ENCODE results near the gene TSPAN17.
A peak's percentile ranks its signal among the peaks of the same experiment; 100 is the strongest.
"Not testable (repeated sequence)": the region's sequence is repeated elsewhere in the genome, so short reads cannot be mapped to it uniquely, and the experiment has no call there.

Gene TSPAN17, protein sequence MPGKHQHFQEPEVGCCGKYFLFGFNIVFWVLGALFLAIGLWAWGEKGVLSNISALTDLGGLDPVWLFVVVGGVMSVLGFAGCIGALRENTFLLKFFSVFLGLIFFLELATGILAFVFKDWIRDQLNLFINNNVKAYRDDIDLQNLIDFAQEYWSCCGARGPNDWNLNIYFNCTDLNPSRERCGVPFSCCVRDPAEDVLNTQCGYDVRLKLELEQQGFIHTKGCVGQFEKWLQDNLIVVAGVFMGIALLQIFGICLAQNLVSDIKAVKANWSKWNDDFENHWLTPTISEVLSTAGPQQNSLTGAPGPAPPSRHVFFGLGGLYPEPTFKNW

DNA sequence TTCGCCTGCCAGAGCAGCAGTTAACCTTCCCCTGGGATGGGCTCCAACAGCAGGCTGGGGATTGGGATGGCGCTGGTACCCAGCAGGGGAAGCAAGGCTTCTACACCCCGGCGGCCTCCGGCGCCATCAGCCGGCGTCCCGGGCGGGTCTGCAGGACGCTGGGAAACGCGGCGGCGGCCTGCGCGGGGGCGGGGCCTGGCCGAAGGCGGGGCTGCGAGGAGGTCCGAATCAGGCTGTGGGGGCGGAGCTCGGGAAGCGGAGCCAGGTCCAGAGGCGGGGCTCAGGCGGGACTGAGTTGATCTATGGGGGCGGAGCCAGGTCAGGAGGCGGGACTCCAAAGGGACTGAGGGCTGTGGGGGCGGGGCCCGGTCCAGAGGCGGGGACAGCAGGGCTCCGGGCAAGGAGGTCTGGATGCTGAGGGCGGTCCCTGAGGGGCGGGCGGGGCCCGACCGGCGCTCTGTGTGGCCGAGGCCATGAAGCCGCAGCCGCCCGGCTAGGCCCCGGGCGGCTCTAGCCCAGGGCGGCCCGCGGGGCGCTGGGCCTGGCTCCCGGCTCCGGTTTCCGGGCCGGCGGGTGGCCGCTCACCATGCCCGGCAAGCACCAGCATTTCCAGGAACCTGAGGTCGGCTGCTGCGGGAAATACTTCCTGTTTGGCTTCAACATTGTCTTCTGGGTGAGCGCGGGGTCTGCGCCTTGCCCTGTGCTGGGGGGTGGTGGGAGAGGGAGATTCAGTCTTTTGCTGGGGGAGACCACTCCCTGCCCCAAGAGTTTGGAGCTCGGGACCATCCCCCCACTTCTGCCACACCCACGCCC, at the start of gene TSPAN17:
TSPAN17 (plus strand) TSS at position 455 of the 813 bp plus-strand sequence; CDS start at position 587, 132 bp downstream.
- peak; percentile 94 to 95 for DNase-seq

DNA sequence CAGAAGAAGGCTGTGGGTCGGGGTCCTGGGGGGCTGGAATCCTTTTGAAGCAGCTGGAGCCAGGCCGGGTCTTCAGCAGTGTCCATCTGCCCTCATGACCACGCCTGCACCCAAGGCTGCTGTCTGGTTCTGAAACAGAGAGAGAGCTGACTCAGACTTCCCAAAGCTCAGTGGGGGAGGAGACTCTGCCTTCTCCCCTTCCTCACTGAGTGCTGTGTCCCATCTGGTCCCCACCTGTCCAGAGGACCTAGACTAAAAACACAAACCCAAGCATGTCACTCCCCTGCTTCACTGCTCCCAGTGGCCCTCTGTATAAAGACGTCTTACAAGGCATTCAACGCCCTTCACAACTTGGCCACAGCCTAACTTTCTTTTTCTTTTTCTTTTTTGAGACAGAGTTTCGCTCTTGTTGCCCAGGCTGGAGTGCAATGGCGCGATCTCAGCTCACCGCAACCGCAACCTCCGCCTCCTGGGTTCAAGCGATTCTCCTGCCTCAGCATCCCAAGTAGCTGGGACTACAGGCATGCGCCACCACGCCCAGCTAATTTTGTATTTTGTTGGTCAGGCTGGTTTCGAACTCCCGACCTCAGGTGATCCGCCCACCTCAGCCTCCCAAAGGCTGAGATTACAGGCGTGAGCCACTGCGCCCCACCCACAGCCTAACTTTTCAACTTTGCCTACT, 47.4 kb upstream of the TSPAN17 start:
- DNase-seq = not testable (repeated sequence)

DNA sequence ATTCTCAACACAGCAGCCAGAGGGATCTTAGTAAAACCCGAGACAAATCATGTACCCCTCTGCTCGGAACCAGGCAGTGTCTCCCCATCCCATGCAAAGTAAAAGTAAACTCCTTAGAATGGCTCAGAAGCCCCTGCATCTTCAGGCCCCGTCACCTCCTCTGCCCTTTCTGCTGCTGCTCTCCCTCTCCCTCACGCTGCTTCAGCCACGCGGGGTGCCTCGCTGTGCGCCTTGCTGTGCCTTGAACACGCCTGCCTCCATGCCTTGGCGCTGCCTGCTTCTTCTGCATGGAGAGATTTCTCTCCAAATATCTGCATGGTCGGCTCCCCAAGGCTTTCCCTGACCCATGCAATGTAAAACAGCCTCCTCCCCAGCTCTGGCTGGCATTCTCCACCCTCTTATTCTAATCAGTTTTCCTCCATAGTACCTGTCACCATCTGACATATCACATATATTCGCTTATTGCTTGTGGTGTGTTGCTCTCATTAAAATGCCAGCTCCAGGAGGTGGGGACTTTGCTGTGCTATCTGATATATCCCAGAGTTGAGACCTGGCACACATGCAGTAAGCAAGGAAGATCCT, 45.3 kb upstream of the TSPAN17 start:
- no peak for DNase-seq

DNA sequence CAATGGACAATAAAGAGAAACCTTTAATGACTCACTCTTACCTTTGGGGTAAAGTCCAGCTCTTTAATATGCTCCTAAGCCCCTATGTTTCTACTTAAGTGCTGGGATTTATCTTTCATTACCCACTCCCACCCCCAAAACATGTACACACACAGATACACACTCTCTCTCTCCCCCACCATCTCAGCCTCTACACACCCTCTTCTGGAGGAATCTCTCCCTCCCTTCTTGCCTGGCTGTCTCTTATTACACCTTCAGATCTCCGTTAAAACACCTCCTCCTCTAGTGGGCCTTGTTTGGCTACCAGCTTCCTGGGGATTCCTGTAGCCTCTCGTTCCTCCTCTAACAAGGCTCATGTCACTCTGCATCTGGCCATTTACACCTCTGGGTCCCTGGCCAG, 44.2 kb upstream of the TSPAN17 start:
- no peak for DNase-seq

DNA sequence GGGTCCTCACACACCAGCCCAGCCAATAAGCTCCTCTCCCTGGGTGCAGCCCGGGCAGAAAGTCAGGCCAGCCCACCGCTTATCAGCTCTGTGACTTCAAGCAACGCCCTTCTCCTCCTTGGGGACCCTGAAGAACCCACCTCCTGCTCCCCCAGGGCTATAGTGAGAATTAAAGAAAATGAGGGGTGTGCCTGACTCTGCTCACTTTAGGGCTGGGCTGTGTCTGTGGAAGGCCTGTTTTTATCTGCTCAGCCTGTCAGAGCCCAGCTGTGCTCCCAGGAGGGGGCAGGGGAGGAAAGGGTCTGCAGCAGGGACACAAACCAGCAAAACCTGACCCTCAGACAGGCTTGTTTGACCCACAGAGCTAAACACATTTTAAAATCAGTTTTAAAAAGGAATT, 41.3 kb upstream of the TSPAN17 start:
- DNase-seq = no peak

DNA sequence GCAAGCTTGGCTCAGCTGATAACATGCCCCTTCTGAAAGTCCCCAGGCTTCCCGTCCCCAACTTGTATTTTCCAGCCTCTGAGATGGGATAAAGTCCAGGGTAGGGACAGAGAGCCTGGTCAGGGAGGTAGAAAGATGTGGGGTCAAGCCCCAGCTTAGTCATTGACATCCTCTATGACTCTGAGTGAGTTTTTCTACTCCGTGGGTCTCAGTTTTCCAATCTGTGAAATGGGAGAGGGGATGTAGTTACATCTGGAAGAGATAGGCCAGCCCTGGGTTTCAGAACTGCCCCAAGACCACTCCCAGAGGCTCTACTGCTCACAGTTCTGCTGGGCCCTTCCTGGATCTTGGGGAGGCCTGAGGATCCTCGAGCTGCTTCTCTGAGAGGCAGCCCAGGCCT, 40.4 kb upstream of the TSPAN17 start:
- DNase-seq = no peak

DNA sequence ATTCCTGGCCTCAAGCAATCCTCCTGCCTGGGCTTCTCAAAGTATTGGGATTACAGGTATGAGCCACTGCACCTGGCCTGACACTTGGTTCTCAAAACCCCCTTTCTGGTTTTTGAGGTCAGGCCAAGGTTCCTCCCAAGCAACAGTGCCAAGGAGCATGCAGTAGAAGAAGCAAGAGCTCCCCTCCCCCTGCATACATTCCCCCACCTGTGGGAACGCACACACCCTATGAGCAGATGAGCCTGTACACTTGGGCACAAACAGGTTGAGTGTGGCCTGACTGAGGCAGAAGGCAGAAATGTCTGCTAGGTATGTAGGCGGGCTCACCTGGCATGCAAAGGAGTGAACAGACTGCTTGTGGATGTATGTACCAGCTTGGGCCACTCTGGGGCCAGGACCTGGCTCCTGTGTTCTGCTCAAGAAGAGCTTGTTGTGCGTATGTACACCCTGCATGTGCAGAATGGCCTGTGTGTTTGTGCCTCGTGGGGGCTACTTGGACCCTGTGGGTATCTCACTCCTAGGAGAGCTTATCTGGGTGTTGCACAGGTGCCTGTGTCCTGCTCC, 39.1 kb upstream of the TSPAN17 start:
- DNase-seq = no peak

DNA sequence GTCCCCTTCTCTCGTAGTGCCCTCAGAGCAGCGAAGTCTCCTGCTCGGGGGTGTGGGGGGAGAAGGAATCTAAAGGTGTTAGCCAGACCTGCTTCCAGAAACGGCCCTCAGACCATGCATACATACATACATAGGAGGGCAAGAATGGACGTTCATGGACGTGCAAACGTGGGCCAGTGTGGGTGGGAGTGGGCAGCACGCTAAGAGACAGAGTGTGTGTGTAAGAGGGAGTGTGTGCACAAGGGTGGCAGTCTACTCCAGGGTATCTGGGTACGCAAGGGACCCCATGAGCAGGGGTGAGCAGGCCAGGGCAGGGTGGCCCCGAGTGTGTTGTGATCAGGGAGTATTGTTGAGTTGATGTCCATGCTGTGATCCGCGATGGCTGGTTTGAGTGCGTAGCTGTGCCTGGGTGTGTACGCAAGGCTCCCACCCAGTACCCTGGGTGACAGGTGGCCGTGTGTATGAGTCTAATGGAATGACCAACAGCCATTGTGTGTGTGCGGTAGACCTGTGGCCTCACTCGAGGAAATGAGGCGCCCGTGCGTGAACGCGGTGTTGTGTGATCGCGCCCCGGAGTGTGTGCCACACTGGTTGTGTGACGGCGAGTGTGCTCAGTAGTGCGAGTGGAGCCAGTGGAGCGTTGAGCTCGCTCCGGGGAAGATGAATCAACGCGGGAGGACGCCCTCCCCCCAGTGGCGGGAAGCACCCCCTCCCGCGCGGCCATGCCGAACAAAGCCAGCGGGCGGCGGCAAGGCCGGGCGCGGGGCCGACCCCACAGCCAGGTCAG, 38.2 kb upstream of the TSPAN17 start:
- DNase-seq = no peak

DNA sequence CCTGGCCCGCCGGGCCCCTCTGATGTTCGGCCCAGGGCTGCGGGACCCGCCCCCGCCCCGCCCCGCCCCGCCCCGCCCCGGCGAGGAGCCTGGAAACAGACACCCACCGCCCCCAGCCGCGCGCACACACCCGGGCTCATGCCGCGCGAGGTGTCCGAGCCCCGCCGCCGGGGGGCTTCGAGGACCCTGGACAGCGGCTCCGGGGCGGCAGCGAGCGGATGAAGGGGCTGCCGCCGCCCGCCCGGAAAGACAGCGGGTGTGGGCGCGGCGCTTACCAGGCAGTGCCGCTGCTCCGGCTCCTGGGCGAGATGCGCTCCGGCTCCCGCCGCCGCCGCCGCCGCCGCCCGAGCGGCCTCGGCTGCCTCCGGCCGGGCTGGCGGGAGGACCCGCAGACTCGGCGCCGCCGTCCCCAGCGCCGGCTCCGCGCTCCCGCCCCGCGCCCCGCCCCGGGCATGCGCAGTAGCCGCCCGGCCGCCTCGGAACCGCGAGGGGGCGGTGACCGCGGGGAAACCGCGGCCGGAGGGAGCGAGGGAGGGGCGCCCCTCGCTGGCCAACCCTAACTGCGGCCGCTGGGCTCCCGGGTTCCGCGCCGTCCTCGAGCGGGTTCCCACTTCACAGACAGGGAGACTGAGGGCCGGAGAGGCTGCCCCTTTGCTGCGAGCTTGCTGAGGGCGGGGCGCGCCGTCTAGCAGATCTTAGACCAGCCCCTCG, 37.4 kb upstream of the TSPAN17 start, which contains the start of gene GPRIN1:
GPRIN1 (minus strand) TSS at position 433 of the 711 bp plus-strand sequence. CDS start 10,322 bp downstream, outside the sequence.
- peak; percentile 9 to 20 for DNase-seq

DNA sequence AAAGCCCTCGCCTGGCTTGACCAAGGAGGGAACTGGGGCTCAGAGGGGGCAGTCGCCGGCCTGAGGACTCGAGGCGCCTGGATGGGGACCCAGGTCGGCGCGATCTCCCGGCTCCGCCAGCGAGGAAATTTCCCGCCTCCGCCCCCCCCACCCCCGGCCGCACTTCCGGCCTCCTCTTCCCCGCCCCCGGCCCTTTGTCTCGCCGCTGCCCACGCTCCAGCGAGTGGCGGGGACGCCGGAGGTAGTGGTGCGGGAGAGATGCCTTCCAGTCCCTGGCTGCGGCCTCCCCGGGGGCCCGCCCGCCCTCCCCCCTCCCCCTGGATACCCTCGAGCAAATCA, 36.9 kb upstream of the TSPAN17 start:
- no peak for DNase-seq

DNA sequence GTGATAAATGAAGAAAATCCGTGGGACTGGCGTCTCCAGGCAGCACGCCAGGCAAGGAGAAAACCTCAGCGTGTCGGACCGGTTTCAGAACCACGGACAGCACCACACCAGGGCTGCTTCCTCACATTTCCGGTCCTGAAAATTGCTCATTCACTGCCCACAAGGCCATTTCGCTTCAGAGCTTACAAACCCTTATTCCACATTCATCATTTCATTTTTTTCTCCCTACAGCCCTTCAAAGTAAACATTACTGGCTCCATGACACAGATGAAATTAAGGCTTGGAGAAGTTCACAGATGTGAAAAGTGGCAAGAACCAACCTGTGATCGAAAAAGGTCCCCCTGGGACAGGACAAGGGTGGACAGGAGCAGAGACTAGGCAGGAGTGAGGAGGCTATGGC, 35.8 kb upstream of the TSPAN17 start:
- peak; percentile 47 to 48 for DNase-seq

DNA sequence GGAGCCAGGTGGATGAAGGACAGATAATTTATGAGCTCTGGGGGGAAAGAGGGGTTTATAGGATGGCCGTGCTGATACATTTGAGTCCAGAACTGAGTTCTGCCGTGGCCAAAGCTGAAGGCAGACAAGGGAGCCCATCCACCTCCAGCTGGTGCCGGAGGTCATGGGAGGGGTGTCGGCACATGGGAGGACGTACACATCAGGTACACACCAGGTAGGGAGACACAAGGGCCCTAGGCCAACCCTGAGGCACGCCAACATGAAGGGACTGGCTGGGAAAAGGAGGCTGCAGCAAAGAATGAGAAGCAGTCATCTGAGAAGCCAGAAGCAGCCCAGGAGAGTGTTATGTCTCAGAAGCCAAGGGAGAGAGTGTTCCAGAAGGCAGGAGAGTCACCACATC, 35.3 kb upstream of the TSPAN17 start:
- no peak for DNase-seq

DNA sequence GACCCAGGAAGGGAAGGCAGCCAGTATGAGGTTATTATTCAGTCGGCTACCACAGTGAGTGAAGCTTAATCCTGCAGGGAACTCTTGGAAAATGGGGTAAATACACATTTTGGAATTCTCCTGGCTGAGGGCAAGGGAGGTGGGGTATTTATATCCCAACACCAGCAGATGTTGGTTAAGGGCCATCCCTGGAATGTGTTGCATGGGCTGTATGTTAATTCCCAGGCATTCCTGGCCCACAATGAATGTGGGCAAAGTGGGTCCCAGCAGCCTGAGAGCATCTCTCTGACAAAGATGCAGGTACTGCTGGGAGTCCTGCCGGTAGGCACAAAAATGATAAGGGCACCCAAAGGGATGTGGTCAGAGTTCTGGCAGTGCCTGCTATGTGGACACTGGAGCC, 34.4 kb upstream of the TSPAN17 start:
- no peak for DNase-seq

DNA sequence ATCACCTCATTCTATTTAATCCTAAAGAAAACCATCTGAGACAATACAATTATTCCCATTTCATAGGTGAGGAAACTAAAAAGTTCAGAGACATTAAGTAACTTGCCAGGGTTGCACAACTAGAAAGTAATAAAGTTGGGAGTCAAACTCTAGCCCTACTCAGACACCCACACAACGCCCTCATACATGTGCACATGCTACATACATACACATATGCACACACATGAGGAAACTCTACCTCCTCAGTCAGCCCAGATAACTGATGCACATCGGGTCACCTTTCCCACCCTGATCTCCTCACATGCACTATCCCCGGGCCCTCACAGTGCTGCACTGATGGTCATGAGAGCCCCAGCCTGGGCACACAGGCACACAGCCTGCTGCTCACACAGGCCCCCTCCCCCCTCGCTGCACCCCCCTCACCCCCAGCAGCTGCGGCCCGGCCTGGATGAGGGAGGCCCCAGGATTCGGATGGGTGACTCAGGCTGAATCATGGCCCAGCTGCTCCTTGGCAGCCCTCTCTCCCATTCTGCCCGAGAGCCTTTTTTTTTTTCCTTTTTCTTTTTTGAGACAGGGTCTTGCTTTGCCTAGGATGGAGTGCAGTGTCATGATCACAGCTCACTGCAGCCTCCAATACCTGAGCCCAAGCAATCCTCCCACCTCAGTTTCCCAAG, 32.3 kb upstream of the TSPAN17 start:
- DNase-seq = no peak

DNA sequence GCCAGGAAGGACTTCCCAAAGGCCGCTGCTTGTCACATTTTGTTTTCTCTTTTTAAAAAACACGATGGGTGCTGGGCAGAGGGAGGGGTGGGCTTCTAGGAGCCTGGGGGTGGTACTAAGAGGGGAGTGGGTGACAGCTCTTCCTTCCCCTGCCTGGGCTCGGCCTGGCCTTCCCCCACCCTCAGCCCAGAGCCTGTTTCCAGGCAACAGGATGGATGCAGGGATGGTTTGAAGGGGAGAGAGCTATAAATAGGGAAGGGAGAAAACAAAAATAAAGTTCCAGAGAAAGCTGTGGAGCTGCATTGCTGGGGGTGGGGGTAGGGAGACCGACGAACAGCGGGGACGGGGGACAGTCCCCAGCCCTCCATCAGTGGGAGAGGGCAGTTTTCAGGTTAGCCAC, 30.8 kb upstream of the TSPAN17 start:
- no peak for DNase-seq

DNA sequence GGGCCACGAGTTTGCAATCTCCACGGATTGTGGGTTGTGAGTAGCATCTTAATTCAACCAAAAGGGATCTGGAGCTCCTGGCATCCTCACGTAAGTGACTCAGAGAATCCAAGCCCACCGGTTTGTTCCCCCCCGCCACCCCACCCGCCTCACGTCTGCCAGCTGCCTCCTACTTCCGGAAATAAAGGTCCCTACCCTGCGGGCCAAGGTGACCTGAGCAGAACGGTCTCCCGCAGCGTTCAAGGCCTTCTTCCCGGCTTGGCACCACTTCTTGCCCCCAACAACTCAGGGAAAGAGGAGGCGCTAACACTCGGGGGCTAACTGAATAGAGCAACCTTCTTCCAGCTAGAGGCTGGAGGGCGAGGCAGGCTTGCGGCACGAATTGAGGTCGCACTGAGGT, 28.5 kb upstream of the TSPAN17 start:
- DNase-seq = no peak

DNA sequence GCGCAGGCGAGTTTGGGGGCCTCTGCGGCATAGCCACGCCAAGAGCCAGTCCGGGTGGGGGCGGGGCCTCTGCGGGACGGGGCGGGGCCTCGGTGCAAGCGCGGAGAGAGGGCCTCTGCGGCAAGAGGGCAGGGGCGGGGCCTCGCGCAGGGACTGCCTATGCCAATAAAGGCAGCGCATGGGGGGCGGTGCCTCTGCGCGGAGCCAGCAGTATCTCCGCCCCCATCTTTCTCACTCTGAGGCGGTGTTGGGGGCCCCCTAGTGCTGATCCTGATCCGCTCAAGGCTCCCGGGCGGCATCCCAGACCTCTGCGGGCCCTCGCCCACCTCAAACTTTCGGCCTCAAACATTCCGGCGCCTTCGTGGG, 28.1 kb upstream of the TSPAN17 start:
- no peak for DNase-seq

DNA sequence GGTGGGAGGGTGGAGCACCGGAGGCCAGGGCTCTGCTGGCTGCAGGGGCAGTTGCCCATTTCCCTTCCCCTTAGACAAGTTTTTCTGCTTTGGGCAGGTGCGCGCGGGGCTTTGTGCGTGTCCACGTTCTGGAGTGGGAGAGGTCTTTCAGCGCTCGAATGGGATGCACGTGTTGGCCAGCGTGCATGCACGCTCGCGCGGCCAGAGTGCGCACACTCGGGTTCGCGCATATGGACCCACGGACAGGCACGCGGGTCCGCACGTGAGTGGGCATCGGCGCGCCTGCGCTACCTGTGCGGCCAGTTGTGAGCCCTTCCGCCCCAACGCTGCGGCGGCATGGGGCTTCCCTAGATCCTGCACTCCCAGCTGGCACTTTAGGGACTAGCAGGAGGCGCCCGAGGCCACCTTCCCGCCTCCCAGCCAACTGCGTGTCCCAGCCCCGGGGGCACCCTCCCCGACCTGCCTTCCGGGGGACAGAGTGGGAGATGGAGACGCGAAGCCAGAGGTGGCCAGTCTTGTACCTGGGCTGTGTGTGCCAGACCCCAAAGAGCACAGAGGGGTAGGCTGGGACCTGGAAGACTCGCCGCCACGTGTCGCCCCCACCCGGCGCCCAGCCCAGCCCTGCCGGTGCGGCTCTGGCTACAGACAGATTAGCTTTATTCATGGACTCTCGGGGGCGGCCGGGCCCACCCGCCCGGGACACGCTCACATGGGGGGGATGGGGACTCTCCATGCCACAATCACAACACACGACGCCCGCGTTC, 27.5 kb upstream of the TSPAN17 start:
- no peak for DNase-seq

DNA sequence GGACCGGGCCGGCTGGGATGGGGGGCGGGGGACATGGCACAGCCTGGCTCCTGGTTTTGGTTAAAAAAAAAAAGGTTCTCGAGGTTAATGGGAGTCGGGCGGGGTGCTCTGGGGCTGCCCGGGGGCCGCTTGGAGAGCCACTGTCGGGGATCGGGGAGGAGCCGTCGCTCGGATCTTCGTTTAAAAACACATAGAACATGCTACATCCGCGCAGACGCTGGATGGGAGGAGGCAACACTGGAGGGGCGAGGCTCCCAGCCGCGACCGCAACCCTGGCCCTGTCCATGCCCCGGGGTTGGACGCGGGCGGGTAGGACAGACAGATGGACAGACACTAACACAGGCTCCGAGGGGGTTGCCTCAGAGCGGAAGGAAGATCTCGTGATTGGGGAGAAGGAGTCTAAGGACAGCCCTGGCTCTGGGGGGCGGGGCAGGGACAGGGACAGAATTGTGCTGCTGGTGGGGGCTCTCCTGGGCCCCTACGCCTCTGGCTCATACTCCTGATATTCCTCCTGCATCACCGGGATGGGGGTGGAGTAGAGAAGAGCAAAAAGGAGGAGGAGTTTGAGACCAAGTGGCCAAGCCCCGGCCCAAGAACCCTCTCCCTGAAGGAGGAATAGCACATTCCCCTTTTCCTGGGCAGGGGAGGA, 26.8 kb upstream of the TSPAN17 start:
- no peak for DNase-seq

DNA sequence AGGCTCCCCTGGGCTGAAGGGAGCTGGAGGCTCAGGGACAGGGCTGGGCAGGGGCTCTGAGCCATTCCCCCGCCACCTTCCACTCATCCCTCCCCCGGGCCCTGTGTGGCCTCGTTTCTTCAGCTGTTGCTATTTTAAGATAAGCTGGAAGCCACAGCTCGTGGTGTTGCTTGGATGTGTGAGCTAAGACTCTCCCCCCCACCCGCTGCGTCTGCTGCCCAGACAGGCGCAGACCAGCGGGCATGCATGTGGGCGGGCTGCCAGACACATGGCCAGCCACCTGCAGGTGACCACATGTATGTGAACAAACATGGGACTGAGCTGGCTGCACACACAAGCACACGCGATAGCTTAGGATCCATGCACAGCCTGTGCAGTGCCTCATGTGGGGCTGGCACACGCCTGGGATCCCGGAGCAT, 25.6 kb upstream of the TSPAN17 start:
- DNase-seq = no peak

Data from AML-193 (cell line).